Kidney (tissue), 14 donors: ENCODE results near the gene INTS3. TPM values are rescaled to one million over a fixed set of nuclear protein-coding genes. Genes with fewer than 3 reads are reported as not detected.
A peak's percentile ranks its signal among the peaks of the same experiment; 100 is the strongest.

Source experiments
- DNase-seq, 5 donors: peaks; one replicate each; pipeline ENCODE4 v3.0.0-alpha.2; 2013 to 2020
- FAIRE-seq: peaks from 2 replicates; lab custom pipeline; 2012; peaks lifted over from hg19 to GRCh38; lab: Jason Lieb, UNC
- H3K27ac ChIP-seq, 2 donors: one replicate each; pipeline ENCODE4 v1.7.0; 2013; ENCODE audit warnings: low read depth in 2 of 2, low read length in 2 of 2, inconsistent platforms in 1 of 2
- H3K27me3 ChIP-seq: one replicate; pipeline ENCODE4 v1.7.1; 2013; ENCODE audit warnings: low read length, inconsistent platforms; ENCODE audit not compliant: control insufficient read depth, insufficient read depth
- H3K36me3 ChIP-seq, 3 donors: one replicate each; pipeline versions ENCODE4 v1.7.0 to v1.7.1; 2013; ENCODE audit warnings: low read length in 3 of 3, control low read depth in 1 of 3, inconsistent platforms in 1 of 3; ENCODE audit not compliant: insufficient read depth in 3 of 3, control insufficient read depth in 2 of 3
- H3K4me1 ChIP-seq, 3 donors: one replicate each; pipeline versions ENCODE4 v1.7.0 to v1.7.1; 2013; ENCODE audit warnings: low read length in 3 of 3, inconsistent platforms in 1 of 3, low read depth in 1 of 3; ENCODE audit not compliant: control insufficient read depth in 2 of 3, insufficient read depth in 2 of 3
- H3K4me3 ChIP-seq, 3 donors: one replicate each; pipeline versions ENCODE4 v1.7.0 to v1.8.1; 2013; ENCODE audit warnings: low read length in 3 of 3, control low read depth in 1 of 3, inconsistent platforms in 1 of 3
- H3K9ac ChIP-seq, 3 donors: one replicate each; pipeline versions ENCODE4 v1.7.0 to v1.7.1; 2013; ENCODE audit warnings: low read length in 3 of 3, control low read depth in 1 of 3, inconsistent platforms in 1 of 3
- H3K9me3 ChIP-seq, 3 donors: one replicate each; pipeline versions ENCODE4 v1.7.0 to v1.7.1; 2013; ENCODE audit warnings: low read length in 3 of 3, control low read depth in 1 of 3, inconsistent platforms in 1 of 3; ENCODE audit not compliant: control insufficient read depth in 2 of 3, insufficient read depth in 1 of 3
- intact Hi-C: fragments of 100-400 bp; cut with DNase I; formaldehyde crosslinking; loops from one replicate; pipeline ENCODE4 v1.11.1; 2022
- polyA plus RNA-seq: library from polyadenylated mRNA; stranded (reverse); fragments of 350-450 nt; fragmentation: Illumina TruSeq; extraction: RNeasy Lipid Tissue Mini Kit (QIAGEN cat#74804); gene quantifications from one replicate; pipeline ENCODE4 v1.2.3, GENCODE V29; 2014; ENCODE audit warnings: low read depth, low replicate concordance; ENCODE audit not compliant: insufficient read depth
- total RNA-seq: library from RNA; stranded (reverse); fragmentation: NEBNext Ultra II Directional; extraction: Animal tissue kit (Norgen Biotek cat#: 25700); gene quantifications from one replicate; pipeline ENCODE4 v1.2.1, GENCODE V29; 2021
- TF ChIP-seq, protein P1 (sequence below): IDR thresholded peaks from 3 replicates; pipeline ENCODE4 v1.5.1; 2012; ENCODE audit warnings: mild to moderate bottlenecking, moderate library complexity, borderline replicate concordance; ENCODE audit not compliant: insufficient read depth; ENCODE audit errors: extremely low read depth
- donor health status: control.
- donor health status: control.
- donor health status: control.
- donor health status: control.
- donor health status: control.
- donor health status: DM: yes; HTN: yes; CAD: no.
- donor health status: Normal renal cell carcinoma (clear cell type).

Gene INTS3
- total and polyA plus RNA-seq, 2 donors from 2014 or later: 42.7 to 74.8 TPM

GRCh38 chr1:153771841-153772593 lies 44.2 kb downstream of the INTS3 start:
- no peaks in the 10 kb centered on the region for H3K27me3 ChIP-seq
- peaks cover 4 to 39% (median 20%) of the 10 kb centered on the region in 3 donors for H3K36me3 ChIP-seq
- H3K4me1 ChIP-seq: peaks cover 0 to 34% (median 14%) of the 10 kb centered on the region in 3 donors
- H3K9ac ChIP-seq: no peak overlapping the region
- no peak for FAIRE-seq
- intact Hi-C loops: no loop called here
- peak in 4 of 5 donors; percentile 60 to 70 (median 64) for DNase-seq
- TF ChIP-seq, protein P1, sequence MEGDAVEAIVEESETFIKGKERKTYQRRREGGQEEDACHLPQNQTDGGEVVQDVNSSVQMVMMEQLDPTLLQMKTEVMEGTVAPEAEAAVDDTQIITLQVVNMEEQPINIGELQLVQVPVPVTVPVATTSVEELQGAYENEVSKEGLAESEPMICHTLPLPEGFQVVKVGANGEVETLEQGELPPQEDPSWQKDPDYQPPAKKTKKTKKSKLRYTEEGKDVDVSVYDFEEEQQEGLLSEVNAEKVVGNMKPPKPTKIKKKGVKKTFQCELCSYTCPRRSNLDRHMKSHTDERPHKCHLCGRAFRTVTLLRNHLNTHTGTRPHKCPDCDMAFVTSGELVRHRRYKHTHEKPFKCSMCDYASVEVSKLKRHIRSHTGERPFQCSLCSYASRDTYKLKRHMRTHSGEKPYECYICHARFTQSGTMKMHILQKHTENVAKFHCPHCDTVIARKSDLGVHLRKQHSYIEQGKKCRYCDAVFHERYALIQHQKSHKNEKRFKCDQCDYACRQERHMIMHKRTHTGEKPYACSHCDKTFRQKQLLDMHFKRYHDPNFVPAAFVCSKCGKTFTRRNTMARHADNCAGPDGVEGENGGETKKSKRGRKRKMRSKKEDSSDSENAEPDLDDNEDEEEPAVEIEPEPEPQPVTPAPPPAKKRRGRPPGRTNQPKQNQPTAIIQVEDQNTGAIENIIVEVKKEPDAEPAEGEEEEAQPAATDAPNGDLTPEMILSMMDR: peak; percentile 47
- no peak overlapping the region for H3K27ac ChIP-seq
- H3K4me3 ChIP-seq: no peak overlapping the region
- H3K9me3 ChIP-seq: no peaks in the 10 kb centered on the region

DNA sequence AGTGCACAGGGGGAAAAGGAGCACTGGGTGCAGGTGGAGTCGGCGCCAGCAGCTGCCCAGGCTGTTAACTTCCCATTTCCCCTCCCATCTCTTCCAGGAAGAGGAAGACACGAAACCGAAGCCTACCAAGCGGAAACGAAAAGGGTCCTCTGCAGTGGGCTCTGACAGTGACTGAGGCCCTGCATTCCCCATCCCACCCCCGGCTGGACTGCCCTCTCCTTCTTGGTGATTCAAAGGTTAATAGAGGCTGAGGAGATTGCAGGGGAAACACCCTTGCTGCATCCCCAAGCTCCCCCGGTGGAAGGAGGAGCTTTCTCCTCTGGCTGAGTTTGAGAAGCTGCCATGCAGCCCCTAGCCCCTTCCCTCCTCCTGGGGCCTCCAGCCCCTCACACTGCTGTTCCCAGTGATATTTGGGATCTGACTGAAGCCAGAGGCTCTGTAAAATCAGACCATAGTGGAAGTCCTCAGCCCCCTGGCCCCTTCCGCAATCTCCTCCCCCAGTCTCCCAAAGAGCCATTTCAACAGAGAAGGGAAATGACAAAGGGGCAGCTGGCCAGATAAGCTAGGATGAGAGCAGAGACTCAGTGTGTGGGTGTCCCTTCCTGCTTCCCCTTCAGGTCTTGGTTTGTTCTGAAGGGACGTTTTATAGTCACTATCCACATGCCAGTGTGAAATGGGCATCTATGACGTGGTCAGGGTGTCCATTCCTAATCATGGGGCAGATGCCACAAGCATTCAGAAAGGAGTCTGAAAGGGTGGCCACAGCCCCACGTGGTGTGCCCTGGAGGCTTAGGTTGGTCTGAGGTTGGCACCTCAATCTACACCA lies 45.5 kb downstream of the INTS3 start:
- FAIRE-seq (no peak), DNase-seq (peak in 2 of 5 donors; percentile 41 to 54)
- Histone ChIP-seq H3K27ac (peak overlapping the region in 1 of 2 donors; percentile 64), H3K27me3 (no peaks in the 10 kb centered on the region), H3K9me3 (no peaks in the 10 kb centered on the region), H3K4me1 (peaks cover 0 to 38% (median 23%) of the 10 kb centered on the region in 3 donors), H3K4me3 (no peak overlapping the region), H3K9ac (no peak overlapping the region), H3K36me3 (peaks cover 2 to 27% (median 8%) of the 10 kb centered on the region in 3 donors)
- intact Hi-C loops: no loop called here
- TF ChIP-seq, protein P1: no peak

- no peaks in the 10 kb centered on the region for H3K9me3 ChIP-seq
- H3K27ac ChIP-seq: peak overlapping the region; percentile 53 to 85
- peaks cover 2 to 19% (median 8%) of the 10 kb centered on the region in 3 donors for H3K36me3 ChIP-seq
- no peak overlapping the region for H3K4me3 ChIP-seq
- H3K9ac ChIP-seq: no peak overlapping the region
- TF ChIP-seq, protein P1: no peak
- FAIRE-seq: no peak
- intact Hi-C loops: no loop called here
- peaks cover 0 to 38% (median 23%) of the 10 kb centered on the region in 3 donors for H3K4me1 ChIP-seq
- H3K27me3 ChIP-seq: no peaks in the 10 kb centered on the region
- DNase-seq: no peak
Observed at GRCh38 chr1:153774026-153774595, 46.3 kb downstream of the INTS3 start.
